ENCODE data around the gene INF2.

DNA sequence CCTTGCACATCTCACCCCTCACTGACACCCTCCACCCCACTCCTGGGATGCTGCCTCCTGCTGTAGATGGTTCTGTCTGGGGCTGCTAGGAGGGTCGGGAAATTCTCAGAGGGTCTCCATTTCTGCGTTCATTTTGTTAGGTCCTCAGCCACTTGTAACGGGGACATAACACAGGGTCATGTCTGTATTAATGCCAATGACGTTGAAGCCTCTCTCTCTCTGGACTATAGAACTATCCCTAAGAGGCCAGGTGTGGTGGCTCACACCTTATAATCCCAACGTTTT, 78.2 kb downstream of the INF2 start:
- TF ChIP-seq YY1 (IDR thresholded peaks at IDR 0.05) (no peak), FOXA1 (IDR thresholded peaks at IDR 0.05) (no peak), EGR1 (IDR thresholded peaks at IDR 0.05; ENCODE audit: low read depth in 2 of 2) (no peak), JUND (IDR thresholded peaks at IDR 0.05) (no peak), TAF1 (conservative IDR thresholded peaks at IDR 0.05) (no peak), REST (IDR thresholded peaks at IDR 0.05) (no peak), SP1 (IDR thresholded peaks at IDR 0.05) (no peak), RAD21 (IDR thresholded peaks at IDR 0.05) (no peak), RXRA (IDR thresholded peaks at IDR 0.05) (no peak), GABPA (IDR thresholded peaks at IDR 0.05 in 1 of 2, conservative IDR thresholded peaks at IDR 0.05 in 1 of 2) (no peak)
- TF ChIP-seq, protein P1, sequence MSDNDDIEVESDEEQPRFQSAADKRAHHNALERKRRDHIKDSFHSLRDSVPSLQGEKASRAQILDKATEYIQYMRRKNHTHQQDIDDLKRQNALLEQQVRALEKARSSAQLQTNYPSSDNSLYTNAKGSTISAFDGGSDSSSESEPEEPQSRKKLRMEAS (IDR thresholded peaks at IDR 0.05): no peak
- TF ChIP-seq, protein P2, sequence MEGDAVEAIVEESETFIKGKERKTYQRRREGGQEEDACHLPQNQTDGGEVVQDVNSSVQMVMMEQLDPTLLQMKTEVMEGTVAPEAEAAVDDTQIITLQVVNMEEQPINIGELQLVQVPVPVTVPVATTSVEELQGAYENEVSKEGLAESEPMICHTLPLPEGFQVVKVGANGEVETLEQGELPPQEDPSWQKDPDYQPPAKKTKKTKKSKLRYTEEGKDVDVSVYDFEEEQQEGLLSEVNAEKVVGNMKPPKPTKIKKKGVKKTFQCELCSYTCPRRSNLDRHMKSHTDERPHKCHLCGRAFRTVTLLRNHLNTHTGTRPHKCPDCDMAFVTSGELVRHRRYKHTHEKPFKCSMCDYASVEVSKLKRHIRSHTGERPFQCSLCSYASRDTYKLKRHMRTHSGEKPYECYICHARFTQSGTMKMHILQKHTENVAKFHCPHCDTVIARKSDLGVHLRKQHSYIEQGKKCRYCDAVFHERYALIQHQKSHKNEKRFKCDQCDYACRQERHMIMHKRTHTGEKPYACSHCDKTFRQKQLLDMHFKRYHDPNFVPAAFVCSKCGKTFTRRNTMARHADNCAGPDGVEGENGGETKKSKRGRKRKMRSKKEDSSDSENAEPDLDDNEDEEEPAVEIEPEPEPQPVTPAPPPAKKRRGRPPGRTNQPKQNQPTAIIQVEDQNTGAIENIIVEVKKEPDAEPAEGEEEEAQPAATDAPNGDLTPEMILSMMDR (IDR thresholded peaks at IDR 0.05; ENCODE audit: low read depth, low read length, missing input control): no peak
